CD4-positive, alpha-beta T cell treated with Interleukin-17A for 1 hour (primary cell): ENCODE results near the gene CXorf51A.
"Not testable (repeated sequence)": the region's sequence is repeated elsewhere in the genome, so short reads cannot be mapped to it uniquely, and the experiment has no call there.

Source experiments
- DNase-seq: peaks from one replicate; pipeline ENCODE4 v3.0.0-alpha.2; 2020

The CXorf51A gene

DNA sequence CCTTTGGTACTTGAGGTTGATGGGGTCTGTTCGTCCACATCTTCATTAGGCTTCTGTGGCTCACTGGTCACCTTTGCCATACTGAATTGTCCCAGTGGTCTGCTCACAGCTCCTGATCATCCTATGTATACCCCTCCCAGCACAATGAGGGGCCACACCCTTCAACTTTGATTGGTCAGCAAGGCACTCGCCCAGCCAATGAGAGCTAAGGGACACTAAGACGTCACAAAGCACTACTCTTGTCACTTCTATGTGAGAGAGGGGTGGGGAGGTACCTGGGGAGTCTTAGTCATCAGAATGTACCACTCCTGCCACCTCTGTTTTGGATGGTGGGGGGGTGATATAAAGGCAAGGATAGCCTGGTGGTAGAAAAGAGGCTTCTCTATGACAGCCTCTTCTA is at the start of gene CXorf51A:
TSS of gene CXorf51A (minus strand) at position 101 of the 400 bp plus-strand sequence. CDS start at position 80, 21 bp downstream.
- DNase-seq: not testable (repeated sequence)

- no peak for DNase-seq
These were observed 49.0 kb upstream of the CXorf51A start for GRCh38 chrX:146863566-146863965.

DNA sequence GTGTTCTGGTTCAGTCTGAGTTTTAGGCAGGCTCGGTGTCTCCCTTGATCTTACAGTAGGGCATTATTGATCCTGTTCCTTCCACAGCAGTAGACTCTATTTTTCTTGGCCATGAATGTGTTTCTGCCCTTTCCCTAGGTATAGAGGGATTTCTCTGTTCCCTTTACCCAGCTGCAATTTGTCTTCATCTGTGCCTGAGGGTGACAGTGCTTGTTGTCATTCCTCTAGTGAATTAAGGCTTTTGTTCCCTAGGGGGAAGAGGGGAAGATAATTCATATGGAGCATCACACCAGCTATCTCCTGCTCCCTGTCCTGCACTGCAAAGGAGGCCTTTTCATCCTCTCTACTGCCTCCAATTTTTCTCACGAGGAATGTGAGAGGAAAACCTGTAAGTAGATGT is 39.7 kb upstream of the CXorf51A start:
- DNase-seq: no peak

GRCh38 chrX:146831994-146832393 is 17.4 kb upstream of the CXorf51A start:
- no peak for DNase-seq

GRCh38 chrX:146809471-146809870 is 5.1 kb downstream of the CXorf51A start, which contains the start of gene CXorf51B:
TSS of gene CXorf51B (plus strand) at chrX:146809771. CDS start at chrX:146809792, 21 bp downstream.
- DNase-seq: not testable (repeated sequence)
